ENCODE measurements around the gene TEX13A. TPM values are rescaled to one million over a fixed set of nuclear protein-coding genes. Genes with fewer than 3 reads are reported as not detected.
A peak's percentile ranks its signal among the peaks of the same experiment; 100 is the strongest.

Gene TEX13A
- total and polyA plus RNA-seq, 2 of the 8 experiments (the other 6 are each of a cell fraction or from before 2014, with no cell fraction given) = not detected

- Histone ChIP-seq H3K4me3 (ENCODE audit: extremely low read depth in 1 of 4, insufficient read depth in 2 of 4, low read depth in 3 of 4, low read length in 4 of 4) (no peak overlapping the region), H4K5ac (ENCODE audit: insufficient read length, low read depth, low read length) (no peak overlapping the region), H3K4me2 (ENCODE audit: insufficient read depth in 1 of 2, low read depth in 2 of 2, low read length in 2 of 2) (no peak overlapping the region), H2AK5ac (ENCODE audit: low read depth, low read length) (no peak overlapping the region), H4K20me1 (replicated peaks in 1 of 2; ENCODE audit: control insufficient read depth in 1 of 2, insufficient read depth in 2 of 2, low read length in 2 of 2) (no peaks in the 10 kb centered on the region), H3K79me2 (ENCODE audit: control insufficient read depth in 1 of 2, insufficient read depth in 2 of 2, low read length in 2 of 2) (no peaks in the 10 kb centered on the region), H3K56ac (replicated peaks; ENCODE audit: insufficient read length, low read depth, low read length) (no peak overlapping the region), H2AFZ (ENCODE audit: low read length) (no peak overlapping the region), H3K4ac (replicated peaks; ENCODE audit: insufficient read length, low read depth, low read length) (no peak overlapping the region), H3K9ac (replicated peaks in 1 of 4; ENCODE audit: extremely low read depth in 1 of 4, low read depth in 3 of 4, low read length in 3 of 4) (no peak overlapping the region), H2BK5ac (ENCODE audit: low read depth, low read length) (no peak overlapping the region), H4K91ac (replicated peaks; ENCODE audit: insufficient read length, low read length) (no peak overlapping the region), H3K23ac (ENCODE audit: insufficient read length) (no peak overlapping the region), H3K79me1 (ENCODE audit: low read depth, low read length) (no peaks in the 10 kb centered on the region), H3K14ac (ENCODE audit: insufficient read length) (no peak overlapping the region), H2BK20ac (ENCODE audit: low read length) (peak overlapping the region; percentile 6; the same call in 1 of the 2 replicates), H3K36me3 (ENCODE audit: control insufficient read depth in 2 of 4, insufficient read depth in 4 of 4, low read length in 3 of 4) (no peaks in the 10 kb centered on the region), H3K27ac (ENCODE audit: low read depth, low read length) (no peak overlapping the region), H2BK15ac (ENCODE audit: low read length) (no peak overlapping the region), H3K23me2 (ENCODE audit: low read depth, low read length) (no peaks in the 10 kb centered on the region), H2BK120ac (replicated peaks; ENCODE audit: low read depth, low read length) (no peak overlapping the region), H3K4me1 (replicated peaks in 1 of 4; ENCODE audit: control insufficient read depth in 3 of 4, insufficient read depth in 4 of 4, low read length in 3 of 4) (no peaks in the 10 kb centered on the region), H3K9me3 (ENCODE audit: insufficient read depth in 2 of 2, low read depth in 1 of 2, low read length in 1 of 2) (no peaks in the 10 kb centered on the region), H3K18ac (ENCODE audit: extremely low read depth, low read length) (no peak overlapping the region), H4K8ac (ENCODE audit: extremely low read depth, insufficient read depth, low read length) (no peak overlapping the region), H2BK12ac (ENCODE audit: low read depth, low read length) (no peak overlapping the region), H3K27me3 (replicated peaks in 1 of 4; ENCODE audit: control insufficient read depth in 3 of 4, extremely low read depth in 1 of 4, insufficient read depth in 3 of 4, low read length in 3 of 4) (no peaks in the 10 kb centered on the region)
- 95% methylated on average over 3 of the region's 3 CpGs; no CpG with 5 or more reads in 1 of the 2 experiments for WGBS, 2 experiments (ENCODE audit: extremely low coverage in 1 of 2, insufficient coverage in 1 of 2, insufficient read length in 1 of 2, insufficient replicate concordance in 2 of 2, low coverage in 1 of 2, low lambda C conversion rate in 2 of 2, missing lambda C conversion rate in 1 of 2)
- ChIA-PET CTCF (ENCODE audit: partially characterized antibody) (no interaction called here), POLR2A (ENCODE audit: partially characterized antibody) (no interaction called here)
- FAIRE-seq (no peak), DNase-seq (ENCODE audit: low read depth in 1 of 2, low spot score in 2 of 2) (no peak)
- TF ChIP-seq NANOG (IDR thresholded peaks at IDR 0.05; ENCODE audit: insufficient read depth, low read depth, low read length, poor library complexity, severe bottlenecking) (no peak), SIX5 (IDR thresholded peaks at IDR 0.05; ENCODE audit: low read depth, low read length) (no peak), TEAD4 (IDR thresholded peaks at IDR 0.05; ENCODE audit: low read depth, low read length) (no peak), KDM4A (IDR thresholded peaks at IDR 0.05; ENCODE audit: low read depth, low read length, severe bottlenecking) (no peak), CBX8 (IDR thresholded peaks at IDR 0.05; ENCODE audit: borderline replicate concordance, low read depth, low read length) (no peak), RBBP5 (IDR thresholded peaks at IDR 0.05; ENCODE audit: borderline replicate concordance, low read depth, low read length) (no peak), SP4 (IDR thresholded peaks at IDR 0.05; ENCODE audit: low read length) (no peak), GABPA (IDR thresholded peaks at IDR 0.05; ENCODE audit: borderline replicate concordance, insufficient read depth, low read length) (no peak), MAX (IDR thresholded peaks at IDR 0.05) (no peak), FOSL1 (IDR thresholded peaks at IDR 0.05; ENCODE audit: insufficient read depth, low read depth, low read length) (no peak)
Measured at GRCh38 chrX:105229146-105229545, 8.7 kb upstream of the TEX13A start.

Measured in H1 (cell line).